OCI-LY3 (cell line): Measurements from ENCODE around the gene SHISA6.

ENCODE experiments used
- CTCF ChIP-seq: fragments of 200-600, 300-600 bp; sonication (generic); IDR thresholded peaks from 2 replicates; pipeline ENCODE4 v1.5.1; 2014; ENCODE audit warnings: antibody characterized with exemption, low read length, low read depth
- EZH2phosphoT487 ChIP-seq: fragments of 200-600 bp; shearing (Covaris generic); IDR thresholded peaks from 2 replicates; pipeline ENCODE4 v1.6.1; 2018; ENCODE audit warnings: antibody characterized with exemption, mixed run types, low read depth

GRCh38 chr17:11272191-11272590, 31.2 kb downstream of the SHISA6 start:
- TF ChIP-seq CTCF, result no peak
- TF ChIP-seq EZH2phosphoT487, result no peak
